ENCODE results near the gene MAML3.

The MAML3 gene

DNA sequence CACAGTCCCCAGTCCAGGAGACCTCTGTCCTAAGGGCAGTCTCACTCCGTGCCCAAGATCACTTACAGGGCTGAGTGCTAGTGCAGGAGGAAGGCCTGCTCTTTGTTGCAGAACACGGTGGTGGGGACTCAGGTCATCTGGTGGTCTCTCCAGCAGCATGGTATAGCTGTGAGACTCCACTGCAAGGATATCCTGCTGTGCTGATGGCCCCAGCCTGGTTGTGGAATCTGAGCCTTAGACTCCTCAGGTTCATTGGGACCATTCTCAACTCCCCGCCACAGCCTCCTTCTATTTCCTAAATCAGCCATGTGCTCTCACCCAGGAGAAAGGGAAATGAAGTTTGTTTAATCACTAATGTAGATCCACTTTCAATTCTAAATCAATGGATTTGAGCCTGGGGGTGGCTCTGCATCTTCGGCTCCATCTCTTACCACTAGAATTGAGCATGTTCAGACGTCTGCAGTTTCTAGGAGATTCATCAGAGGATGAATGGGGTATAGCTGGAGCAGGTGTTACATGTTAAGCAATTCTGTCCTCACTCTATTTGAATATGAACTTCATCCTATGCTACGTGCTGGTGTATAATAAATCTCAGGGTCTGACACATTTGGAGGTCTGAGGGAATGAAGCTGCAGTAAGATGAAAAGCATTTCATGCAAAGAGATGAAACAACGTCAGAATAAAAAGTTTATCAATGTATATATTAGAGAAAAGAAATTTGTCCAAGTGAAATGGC, 299.1 kb downstream of the MAML3 start:
- peak; percentile 20 for DNase-seq

DNA sequence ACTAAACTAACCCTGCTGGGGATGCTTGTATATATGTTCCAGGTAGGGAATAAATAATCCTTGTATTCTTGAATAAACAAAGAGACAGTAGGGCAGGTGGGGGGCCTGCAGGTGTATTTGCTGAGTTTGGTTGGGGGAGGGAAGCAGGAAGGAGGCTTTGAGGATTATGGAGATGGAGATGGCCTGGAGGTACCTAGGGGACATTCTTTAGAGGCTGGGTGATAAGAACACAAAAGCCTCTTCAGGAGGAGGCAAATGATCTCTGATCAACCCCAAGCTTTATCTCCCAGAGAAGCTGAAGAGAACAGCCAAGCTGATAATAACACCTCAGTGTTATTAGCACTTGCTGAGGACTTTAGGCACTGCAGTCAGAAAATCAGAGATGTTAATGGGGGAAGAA, 300.7 kb downstream of the MAML3 start:
- peak; percentile 97 for DNase-seq

DNA sequence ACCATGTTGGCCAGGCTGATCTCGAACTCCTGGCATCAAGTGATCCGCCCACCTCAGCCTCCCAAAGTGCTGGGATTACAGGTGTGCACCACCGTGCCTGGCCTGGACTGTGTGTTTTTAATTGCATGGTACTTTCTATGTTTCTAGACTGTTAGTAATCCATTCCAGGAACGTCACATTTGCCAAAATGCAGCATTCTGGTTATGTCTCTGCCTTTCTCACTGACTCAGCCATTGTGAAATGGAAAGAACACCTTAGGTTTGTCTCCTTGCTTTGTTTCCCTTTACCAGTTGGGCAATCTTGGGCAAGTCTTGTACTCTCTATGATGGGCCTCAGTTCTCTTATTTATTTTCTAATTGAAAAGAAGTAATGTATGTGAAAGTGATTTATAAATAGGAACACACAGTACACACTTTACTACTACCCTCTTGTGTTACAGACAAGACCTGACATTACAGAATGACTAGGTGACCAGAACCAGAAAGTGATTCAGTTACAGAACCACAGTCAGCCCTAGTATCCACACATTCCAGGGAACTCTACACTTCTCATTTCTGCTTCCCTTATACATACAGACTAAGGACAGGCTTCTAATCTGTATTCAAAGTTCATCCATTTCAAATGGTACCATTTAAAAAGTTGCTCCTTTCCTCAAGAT, 301.2 kb downstream of the MAML3 start:
- no peak for DNase-seq

DNA sequence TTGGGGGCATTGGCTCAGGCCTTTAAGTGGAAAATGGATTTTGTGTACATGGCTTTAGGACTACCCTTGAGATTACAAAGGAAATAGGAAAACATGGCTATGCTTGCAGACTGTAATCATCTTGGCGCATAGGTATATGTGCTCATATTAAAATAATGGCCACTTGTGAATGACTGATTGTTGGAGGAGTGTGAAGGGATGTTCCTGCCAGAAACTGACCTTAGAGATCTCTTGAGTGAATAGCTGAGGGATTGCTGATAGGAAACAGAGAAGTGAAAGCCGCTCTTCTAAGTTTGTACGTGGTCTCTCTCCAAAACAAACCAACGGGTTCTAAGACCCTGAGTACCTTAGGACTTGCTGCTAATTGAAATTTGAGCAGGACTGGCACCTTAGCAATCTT, 302.3 kb downstream of the MAML3 start:
- no peak for DNase-seq

DNA sequence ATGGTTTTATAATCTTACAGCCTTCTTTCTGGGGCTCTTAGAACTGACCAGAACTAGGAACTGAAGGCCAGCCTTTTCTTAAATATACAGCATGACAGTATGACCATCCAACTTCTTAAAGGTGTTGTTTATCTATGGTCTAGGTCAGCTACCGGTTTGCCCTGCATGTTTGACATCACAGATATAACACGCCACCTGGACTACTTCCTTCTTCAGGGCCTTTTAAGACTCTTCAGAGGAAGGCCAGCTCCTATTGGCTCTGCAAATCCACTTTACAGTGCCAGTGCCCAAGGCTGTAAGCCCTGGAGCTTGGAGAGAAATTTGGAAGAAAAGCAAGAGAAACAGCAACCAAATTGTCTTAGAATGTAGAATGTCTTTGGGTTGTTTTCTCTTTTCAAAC, 302.9 kb downstream of the MAML3 start:
- DNase-seq = no peak

DNA sequence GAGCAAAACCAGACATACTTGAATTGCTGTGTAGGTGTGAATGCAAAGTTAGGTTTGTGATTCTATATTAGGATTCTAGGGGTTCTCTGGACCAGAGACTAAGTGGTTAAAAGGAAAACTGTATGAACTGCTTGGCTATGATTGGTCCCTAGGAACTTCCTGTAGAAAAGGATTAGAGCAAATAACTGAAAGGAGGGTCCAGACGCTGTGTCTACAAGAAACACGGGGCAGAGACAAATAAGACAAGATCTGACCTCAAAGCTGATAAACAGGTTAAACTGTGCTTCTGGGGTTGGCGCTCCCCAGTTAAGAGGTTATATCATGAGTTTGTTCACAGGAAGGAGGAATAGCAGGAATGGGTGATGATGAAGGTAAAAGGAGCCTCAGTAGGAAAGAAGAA, 304.8 kb downstream of the MAML3 start:
- peak; percentile 52 for DNase-seq

DNA sequence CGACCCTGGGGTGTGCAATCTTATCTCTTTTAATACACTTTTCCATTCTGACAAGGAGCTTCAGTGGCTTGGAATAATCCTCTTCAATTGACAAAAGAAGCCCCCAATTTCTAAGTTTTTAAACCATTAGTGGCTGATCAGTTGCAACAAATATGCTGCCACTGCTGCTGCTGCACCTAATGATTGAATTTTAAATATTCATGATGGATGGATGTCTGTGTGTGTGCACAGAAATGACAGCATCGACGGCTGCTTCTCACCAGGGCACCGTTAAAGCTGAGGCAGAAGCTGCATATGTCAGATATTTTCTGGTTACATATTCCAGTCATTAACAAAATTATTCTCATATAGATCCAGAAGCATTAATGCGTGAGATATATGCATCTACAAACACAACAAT, 306.0 kb downstream of the MAML3 start:
- peak; percentile 35 for DNase-seq

DNA sequence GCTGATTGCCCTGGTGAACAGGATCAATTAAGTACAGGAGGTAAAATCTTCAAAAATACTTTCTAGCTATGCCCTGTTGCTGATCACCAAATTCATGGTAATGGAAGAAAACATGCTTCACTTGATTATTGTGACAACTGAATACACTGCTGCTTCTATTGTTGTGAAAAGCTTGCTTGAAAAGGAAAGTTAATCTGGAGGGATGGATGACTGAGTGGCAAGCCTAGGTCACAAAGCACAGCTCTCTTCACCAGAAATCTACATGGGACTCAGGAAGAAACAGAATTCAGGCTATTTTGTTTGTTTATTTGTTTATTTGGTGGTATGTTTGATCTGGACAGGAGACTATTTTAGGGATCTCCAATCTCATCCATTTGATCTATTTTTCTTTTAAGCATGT, 306.4 kb downstream of the MAML3 start:
- no peak for DNase-seq

DNA sequence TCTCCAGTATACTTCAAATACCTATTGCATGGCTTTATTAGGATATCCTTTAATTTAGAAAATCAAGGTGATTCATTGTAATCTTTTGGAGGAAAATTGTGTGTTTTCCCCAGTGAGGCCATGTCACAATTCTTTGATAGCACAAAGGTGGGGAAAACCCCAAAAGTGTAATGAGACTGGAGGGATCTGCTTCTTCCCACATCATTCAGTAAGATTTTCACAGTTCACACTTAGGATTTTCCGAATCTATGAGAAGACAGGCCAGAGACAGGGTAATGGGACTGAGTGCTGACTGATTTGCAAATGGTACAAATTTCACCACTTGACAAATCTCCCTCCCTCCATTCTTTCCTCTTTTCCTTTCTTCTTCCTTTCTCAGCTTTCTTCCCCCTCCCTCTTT, 307.2 kb downstream of the MAML3 start:
- DNase-seq = no peak

DNA sequence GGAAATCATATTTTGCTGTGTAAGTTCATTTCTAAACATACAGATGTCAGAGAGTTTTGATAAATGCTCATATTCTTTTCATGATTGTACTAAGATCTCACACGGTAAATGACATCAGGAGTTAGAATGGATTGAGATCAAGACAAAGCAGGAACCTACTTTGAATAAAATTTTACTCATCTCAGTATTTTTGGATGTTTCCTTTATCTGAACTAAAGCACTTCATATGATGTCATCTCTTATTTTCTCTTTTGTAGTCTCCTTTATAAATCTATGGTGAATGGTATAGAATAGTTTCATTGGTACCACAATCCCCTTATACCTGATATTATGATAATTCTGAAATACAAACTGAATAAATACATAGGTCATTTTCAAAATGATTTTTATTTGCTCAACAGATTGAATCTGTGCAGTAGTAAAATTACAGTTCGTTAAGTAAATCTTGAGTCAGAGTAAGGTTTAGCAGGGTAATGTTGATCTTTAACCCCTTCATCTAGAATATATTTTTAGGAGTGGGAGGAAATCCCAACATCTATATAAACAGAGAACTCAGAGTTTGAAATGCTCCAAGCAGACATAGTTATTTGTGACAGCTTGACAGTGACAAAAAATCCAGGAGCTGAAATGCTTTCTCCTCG, 308.4 kb downstream of the MAML3 start:
- DNase-seq = no peak

DNA sequence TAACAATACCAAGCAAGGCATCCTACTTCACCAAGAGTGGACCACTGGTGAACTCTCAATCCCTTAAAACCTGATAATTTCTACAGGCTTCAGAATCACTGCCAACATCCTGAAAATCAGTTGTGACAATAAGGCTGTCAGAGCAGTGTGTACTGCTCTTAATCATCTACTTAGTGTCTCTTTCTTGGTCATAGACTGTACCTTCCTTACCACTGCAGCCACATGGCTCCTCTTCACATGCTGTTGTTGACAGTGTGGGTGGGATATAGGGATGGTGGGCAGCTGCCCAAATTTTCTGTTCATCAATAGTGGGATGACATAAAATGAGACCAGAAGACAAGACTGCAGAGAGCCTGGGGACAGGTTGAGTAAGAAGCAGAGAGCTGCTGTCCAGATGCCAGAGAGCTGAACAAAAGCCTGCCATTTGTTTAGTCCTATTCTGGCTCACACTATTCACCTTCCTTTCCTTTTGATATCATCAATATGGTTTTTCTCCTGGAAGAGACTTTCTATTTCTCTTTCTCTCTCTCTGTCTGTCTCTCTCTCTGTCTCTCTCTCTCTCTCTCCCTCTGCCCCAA, 309.4 kb downstream of the MAML3 start:
- no peak for DNase-seq

DNA sequence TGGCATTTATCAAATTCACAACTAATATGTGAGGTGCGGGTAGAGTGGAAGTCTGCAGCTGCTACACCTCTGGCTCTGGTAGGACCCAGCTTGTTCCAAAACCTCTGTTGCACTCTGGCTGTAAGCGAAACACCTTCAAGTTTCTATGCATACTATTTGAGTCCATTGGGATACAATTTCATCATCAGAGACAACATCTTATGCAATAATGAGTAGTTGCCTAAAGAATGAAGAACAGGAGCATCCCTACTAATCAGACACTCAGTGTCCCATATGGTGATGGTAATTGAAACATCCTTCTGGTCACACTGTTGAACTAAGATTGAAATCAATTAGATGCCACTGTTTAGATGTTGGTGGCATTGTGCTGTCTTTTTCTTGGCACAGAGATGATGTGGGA, 309.9 kb downstream of the MAML3 start:
- no peak for DNase-seq

DNA sequence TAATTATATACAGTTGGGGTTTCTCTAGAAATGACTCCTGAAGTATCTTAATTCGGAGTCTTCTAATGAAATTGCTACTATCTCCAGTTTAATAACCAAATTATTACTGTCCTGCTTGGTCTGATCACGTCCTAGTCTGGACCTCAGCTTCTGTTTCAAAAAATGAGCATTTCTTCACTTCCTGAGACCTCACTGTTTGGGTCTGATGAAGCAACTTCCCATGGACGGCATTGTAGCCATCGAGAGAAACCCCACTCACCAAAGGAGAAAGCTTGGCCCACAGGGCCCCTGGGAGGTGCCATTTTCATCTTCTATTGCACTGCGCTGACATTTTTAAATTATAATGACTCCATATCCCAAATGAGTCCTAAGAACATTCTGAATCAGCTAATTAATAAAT, 310.3 kb downstream of the MAML3 start:
- no peak for DNase-seq

DNA sequence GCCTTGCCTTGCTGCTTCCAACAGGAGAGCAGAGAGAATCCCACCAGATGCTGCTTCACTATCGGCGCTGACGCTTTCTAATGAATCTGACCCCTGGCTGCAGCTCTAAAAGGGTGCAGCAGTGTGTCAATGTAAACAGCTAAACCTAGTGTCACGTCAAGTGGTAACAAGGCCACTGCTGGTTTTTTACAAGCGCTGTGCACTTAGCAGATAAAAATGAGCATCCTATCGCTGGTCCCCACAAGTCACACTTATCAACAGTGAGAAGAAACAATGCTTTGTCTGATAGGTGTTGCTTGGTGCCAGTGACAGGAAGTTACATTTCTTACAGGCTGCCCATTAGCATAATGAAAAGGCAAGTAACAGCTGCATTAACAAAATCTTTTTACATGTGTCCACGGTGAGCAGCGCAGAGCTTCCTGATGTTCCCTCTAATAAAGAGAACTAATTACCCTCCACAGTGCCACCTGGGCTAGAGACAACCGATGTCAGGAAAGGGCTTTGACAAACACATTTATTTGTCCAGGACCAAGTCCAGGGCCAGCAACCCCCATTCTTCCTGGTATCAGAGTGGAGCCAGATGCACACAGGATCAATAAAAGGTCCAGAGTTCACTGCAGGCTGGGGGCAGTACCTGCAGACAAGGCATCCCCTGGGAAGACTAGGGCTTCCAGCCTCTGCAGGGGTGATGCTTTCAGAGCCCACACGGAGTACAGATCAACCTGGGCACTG, 312.4 kb downstream of the MAML3 start:
- DNase-seq = peak; percentile 98

DNA sequence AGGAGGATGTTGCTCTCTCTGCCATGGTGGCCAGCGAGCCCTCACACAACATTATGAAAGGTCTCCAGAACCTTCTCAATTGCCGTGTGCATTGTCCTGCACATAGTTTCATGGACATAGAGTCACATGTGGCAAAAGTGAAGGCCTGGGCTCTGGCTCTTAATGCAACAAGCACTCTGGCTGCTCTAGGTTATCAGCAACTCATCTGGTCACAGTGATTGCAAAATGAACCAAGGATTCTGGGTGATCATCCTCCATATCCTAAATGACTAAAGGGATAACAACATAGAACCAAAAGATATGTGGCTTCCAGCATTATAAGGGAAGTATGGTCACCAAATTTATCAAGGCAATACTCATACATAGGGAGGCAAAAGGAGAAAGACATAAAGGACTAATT, 313.2 kb downstream of the MAML3 start:
- DNase-seq = no peak

DNA sequence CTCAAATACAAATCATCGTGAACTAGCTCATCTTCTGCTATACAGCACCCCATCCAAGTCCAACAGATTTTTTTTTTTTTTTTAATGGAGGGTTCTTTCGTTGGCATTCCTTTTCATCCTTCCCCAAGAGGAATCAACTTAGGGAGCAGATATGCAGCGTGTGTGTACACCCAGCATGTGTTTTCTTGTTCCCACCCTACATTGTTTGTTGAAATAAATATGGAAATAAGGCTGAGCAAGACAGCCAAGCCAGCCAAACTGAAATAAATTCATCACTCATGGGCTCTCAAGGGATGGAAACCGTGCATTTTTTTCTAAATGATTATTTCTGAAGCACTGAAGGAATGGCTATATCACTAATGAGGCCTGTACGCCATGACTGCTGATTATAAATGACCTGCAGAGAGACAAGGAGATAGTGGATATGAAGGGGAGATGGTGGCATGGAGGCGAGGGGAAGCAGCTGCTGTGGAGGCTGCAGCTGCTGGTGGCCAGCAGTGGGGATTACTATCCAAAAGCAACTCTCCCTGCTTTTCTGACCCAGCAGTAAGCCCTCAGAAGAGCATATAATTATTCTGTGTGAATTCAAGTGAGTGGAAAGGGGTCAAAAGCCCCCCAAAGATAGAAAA, 314.5 kb downstream of the MAML3 start:
- peak; percentile 44 for DNase-seq

DNA sequence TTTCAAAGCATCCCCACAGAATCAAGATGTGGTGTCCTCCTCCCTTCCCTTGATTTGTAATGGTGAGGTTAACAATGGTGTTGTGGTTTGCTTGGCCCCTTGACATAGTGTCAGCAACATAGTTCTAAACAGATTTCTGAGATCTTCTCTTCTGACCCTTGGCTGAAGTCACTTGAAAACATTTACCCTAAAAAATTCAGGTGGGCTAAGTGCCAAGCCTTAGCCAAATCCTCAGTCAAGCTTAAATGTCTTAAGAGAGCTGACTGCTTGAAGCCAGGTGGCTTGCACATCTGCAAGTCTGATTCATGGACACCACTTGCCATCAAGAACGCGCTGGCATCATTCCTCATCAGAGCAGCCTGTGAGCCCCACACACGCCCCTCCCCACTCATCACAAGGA, 315.2 kb downstream of the MAML3 start:
- DNase-seq = no peak

DNA sequence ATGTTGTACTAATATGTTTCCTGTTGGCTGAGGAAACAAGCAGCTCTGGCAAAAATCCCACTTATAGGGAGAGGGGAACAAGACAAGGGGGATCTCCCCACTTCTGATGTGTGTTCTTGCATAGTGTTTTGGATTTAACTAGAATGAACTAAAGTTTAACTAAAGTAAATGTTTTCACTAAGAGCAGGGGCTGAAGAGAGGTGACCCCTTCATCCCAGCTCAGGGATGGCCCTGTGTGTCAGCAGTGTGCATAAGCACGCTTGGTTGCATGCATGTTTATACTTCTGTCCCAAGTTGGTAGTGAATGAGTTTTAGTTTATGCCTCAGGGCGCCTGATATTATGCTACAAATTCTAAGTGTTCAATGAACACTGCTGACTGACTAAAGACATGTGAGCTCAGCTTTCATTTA, 319.0 kb downstream of the MAML3 start:
- DNase-seq = no peak

DNA sequence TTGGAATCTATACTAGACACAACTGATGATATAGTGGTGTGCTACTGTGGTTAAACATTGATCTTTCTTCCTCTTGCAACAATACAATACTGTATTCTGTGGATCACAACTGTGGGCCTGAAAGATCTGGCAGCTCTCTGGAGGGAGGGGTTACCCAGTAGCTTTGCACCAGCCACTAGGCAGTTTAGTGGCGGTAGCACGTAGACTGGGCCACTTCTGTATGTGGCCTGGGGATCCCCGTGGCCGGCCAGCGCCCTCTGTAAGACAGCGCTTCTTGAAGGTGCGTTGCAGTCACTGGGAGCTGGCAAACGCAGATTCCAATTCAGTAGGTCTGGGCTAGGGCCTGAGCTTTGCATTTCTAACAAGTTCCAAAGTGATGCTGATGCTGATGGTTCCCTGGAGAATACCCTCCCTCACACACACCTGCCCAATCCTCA, 319.7 kb downstream of the MAML3 start:
- DNase-seq = no peak

DNA sequence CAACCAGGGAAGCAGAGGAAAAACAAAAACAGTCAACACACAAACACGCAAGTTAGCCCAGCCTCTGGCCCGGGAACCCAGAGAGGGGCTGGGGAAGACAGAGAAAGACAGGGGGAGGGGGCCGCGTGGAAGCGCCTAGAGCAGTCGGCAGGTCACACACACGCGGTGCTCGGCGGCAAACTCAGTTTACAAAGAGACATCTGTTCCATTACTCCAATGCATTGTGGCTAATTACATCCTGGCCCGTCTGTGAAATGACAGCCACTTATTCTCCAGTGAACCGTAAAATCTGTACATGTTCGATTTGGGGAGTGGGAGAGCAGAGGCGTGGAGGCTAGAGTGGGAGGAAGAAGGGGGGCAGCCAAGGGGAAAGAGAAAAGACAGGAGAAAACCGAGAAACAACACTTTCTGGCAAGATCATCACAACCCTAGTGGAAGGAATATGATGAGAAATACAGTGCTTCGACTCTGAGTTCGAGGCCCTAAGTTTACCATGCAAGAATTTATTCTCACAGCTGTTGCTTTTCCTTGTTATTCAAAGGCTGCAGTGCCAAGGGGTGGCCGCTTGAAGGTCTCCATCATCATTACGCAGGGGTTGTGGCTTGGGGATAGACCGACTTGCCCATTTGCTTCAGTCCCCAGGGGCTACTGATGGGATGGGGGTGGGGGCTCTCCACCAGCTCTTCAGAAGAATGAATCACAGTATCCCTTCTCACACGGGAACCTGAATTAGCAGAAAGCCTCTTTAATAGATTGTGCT, 320.7 kb downstream of the MAML3 start:
- DNase-seq = peak; percentile 90

DNA sequence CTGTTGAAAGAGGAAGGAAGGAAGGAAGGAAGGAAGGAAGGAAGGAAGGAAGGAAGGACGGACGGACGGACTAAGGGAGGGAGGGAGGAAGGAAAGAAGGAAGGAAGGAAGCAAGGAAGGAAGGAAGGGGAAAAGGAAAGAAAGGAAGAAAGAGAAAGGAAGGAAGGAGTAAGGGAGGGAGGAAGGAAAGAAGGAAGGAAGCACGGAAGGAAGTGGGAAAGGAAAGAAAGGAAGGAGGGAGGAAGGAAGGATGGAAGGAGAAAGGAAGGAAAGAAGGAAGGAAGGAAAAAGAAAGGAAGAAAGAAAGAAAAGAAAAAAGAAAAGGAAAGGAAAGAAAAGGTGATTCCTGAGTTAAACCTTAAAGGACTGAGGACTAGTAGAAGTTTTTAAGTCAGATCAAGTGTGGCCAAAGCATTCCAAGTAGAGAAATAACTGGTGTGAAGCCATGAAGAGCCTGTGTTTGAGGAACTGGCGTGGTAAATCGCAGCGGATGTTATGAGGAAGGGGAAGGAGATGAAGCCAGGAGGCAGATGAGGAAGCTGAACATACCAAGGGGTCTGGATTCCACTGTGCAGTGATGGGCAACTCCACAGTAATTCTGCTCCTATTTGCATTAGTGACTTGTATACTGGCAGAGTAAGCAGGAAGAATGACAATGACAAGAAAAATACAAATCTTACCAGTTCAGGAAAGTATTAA, 324.9 kb downstream of the MAML3 start:
- no peak for DNase-seq

All from NCI-H146 (cell line).